Measurements from ENCODE around the gene ARHGEF25.

The ARHGEF25 gene

GRCh38 chr12:57574795-57575194 lies 36.4 kb upstream of the ARHGEF25 start:
- no peak for TF ChIP-seq CTCF (conservative IDR thresholded peaks at IDR 0.05; ENCODE audit: control insufficient read depth, insufficient read depth, low read depth, low read length)
- DNase-seq (ENCODE audit: low read depth) = no peak
- H3K4me3 ChIP-seq (ENCODE audit: control insufficient read depth, low read depth, low read length) = no peak overlapping the region

DNA sequence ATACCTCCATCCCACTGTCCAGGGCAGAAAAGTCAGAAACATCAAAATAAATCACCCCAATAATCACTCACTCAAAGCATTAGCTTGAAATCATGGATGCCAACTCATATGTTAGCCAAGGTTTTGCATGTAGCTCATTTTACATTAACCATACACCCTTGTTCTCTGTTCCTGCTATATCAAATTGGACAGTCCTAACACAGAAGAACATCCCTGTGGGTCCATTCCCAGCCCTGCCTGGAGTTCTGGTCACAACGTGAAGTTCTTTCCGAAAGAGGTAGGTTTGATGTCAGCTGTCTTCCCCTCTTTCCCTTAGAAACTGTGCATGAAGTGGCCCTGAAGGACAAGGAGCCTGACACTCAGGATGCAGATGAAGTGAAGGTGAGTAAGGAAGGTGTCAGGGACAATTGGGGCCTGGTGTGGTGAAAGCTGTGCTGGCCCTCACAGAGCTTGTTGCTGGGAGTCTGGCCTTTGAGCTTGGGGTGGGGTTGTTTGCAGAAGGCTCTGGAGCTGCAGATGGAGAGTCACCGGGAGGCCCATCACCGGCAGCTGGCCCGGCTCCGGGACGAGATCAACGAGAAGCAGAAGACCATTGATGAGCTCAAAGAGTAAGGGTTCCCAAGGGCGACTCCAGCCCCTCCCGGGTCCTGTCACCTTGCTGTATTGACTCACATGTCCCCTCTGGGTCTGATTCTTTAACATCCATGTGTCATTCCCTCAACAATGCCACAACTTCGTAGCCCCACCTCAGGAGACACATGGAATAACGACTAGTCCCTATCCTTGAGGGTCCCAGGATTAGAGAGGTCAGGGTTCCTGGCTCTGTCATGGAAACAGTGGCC lies 35.2 kb upstream of the ARHGEF25 start:
- no peak for DNase-seq (ENCODE audit: low read depth)
- TF ChIP-seq CTCF (conservative IDR thresholded peaks at IDR 0.05; ENCODE audit: control insufficient read depth, insufficient read depth, low read depth, low read length) = no peak
- H3K4me3 ChIP-seq (ENCODE audit: control insufficient read depth, low read depth, low read length) = no peak overlapping the region

- no peak overlapping the region for H3K4me3 ChIP-seq (ENCODE audit: control insufficient read depth, low read depth, low read length)
- DNase-seq (ENCODE audit: low read depth) = no peak
- TF ChIP-seq CTCF (conservative IDR thresholded peaks at IDR 0.05; ENCODE audit: control insufficient read depth, insufficient read depth, low read depth, low read length) = no peak
These were observed 34.5 kb upstream of the ARHGEF25 start for GRCh38 chr12:57576613-57577160.

DNA sequence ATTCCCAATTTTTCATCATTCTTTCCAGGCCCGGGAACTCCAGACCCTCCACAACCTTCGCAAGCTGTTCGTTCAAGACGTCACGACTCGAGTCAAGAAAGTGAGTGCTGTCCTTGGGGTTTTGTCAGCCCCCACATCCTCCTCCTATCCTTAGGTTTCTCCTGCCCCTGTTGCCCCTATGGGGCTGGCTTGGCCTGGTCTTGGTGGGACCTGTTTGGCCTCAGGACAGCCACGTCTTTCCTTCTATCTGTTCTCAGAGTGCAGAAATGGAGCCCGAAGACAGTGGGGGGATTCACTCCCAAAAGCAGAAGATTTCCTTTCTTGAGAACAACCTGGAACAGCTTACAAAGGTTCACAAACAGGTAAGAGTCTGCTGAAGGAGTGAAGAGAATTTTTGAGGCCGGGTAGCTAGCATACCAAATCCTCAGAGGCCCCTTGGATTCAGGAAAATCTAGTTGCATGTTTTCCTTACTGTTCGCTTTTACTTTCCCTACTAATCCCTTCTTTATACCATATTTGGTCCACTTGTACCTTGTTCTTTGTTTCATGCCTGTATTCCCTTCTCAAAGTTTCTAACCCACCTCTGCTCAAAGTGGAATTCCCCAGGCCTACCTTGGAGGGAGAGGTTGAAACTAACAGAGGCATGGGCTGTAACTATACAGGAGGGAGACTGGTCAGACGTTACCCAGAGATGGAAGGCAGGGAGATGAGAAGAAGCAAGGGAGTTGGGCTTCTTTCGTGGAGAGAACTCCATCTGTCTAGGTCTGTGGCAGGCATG lies 33.1 kb upstream of the ARHGEF25 start:
- TF ChIP-seq CTCF (conservative IDR thresholded peaks at IDR 0.05; ENCODE audit: control insufficient read depth, insufficient read depth, low read depth, low read length) = no peak
- DNase-seq (ENCODE audit: low read depth) = no peak
- no peak overlapping the region for H3K4me3 ChIP-seq (ENCODE audit: control insufficient read depth, low read depth, low read length)

DNA sequence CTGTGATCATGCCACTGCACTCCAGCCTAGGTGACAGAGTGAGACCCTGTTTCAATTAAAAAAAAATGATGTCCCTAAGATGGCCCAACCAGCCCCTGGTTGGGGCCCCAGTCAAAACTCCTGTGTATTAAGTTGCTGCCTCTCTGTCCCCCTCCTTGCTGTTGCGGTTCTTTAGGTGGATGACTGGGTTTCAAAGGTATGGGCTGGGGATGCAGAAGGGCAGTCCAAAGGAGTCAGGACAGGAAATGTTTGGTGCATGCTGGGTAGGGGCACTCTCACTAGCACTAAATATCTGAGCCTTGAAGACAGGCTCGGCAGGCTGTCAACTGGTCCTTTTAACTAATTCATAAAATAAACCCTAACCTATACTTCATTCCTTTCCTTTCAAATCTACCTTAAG lies 32.2 kb upstream of the ARHGEF25 start:
- DNase-seq (ENCODE audit: low read depth) = no peak
- TF ChIP-seq CTCF (conservative IDR thresholded peaks at IDR 0.05; ENCODE audit: control insufficient read depth, insufficient read depth, low read depth, low read length) = no peak
- no peak overlapping the region for H3K4me3 ChIP-seq (ENCODE audit: control insufficient read depth, low read depth, low read length)

GRCh38 chr12:57579677-57580465 lies 31.4 kb upstream of the ARHGEF25 start:
- H3K4me3 ChIP-seq (ENCODE audit: control insufficient read depth, low read depth, low read length) = no peak overlapping the region
- DNase-seq (ENCODE audit: low read depth) = no peak
- TF ChIP-seq CTCF (conservative IDR thresholded peaks at IDR 0.05; ENCODE audit: control insufficient read depth, insufficient read depth, low read depth, low read length) = no peak

All from fibroblast of mammary gland (primary cell).